Measurements from ENCODE around the gene HSF5.

DNA sequence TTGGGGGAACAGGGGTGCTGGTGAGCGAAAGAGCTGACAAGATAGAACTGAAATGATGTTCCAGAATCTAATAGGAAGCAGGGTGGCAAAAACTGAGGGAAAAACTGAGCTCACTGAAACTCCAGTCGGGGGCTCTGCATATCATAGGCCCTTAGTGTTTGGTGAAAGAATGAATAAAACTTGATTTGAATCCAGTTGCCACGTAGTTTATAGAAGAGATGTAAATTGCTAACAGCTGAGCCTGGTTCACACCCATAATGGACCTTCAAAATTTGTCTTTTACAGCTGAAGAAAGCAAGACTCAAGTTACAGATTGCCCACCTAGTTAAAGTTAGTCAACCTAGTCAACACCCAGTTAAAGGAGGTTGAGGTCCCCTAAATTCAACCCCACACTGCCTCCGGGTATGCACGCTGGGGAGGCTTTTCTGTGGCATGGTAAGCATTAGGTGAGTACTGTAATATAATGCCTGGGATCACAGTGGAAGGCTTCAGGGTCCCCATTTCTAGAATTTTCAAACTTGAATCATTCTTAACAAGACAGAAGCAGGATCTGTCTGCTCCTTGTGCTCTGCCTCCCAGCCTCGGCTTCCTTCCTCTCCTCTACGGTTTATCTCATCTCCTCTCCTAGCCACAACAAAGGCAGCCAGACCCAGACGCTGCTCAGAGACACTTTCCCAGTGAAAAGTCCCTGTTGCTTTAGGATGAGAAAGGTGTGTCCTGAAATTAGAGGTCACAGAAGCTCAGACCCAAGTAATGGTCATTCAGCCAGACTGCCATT, 109.3 kb downstream of the HSF5 start:
- TF ChIP-seq SPI1 (IDR thresholded peaks at IDR 0.05; ENCODE audit: borderline replicate concordance, low read depth) = no peak
- TF ChIP-seq GABPA (IDR thresholded peaks at IDR 0.05; ENCODE audit: low read depth) = no peak

Data from HL-60 (cell line).